HepG2 (cell line): Measurements from ENCODE around the gene BABAM2. TPM values are rescaled to one million over a fixed set of nuclear protein-coding genes. Genes with fewer than 3 reads are reported as not detected.

ENCODE experiments used
- ATAC-seq: fragments of 200-7000 bp; cut with Tn5 transposase; 3 replicates; pipeline ENCODE4 v1.9.1; 2020; ENCODE audit warnings: mild to moderate bottlenecking, moderate library complexity
- BruUV-seq: library from RNA; stranded (reverse); fragments of 400-500 nt; replicated peaks from 2 replicates; lab custom pipeline; 2021; lab: Mats Ljungman, UMichigan
- CTCF ChIA-PET: fragments of 300-600 bp; formaldehyde crosslinking; extraction: SDS; loops from one replicate; lab custom pipeline; 2021; ENCODE audit warnings: low total read pairs, inconsistent platforms, low intra/inter-chr PET ratio; lab: Yijun Ruan, JAX
- POLR2A ChIA-PET: fragments of 350-600 bp; sonication (Branson Sonifier 250); formaldehyde crosslinking; loops from one replicate; lab custom pipeline; 2020; ENCODE audit warnings: antibody characterized with exemption, inconsistent platforms; lab: Yijun Ruan, JAX
- DNase-seq: peaks from one replicate; pipeline ENCODE4 v3.0.0-alpha.2; 2015; ENCODE audit warnings: low spot score
- FAIRE-seq: peaks from 3 replicates; lab custom pipeline; 2011; peaks lifted over from hg19 to GRCh38; lab: Jason Lieb, UNC
- H2AFZ ChIP-seq: one replicate; pipeline ENCODE4 v1.6.1; 2011; ENCODE audit warnings: low read length, inconsistent platforms
- H3K27ac ChIP-seq: fragments of 300-600 bp; 3 replicates; pipeline ENCODE4 v1.8.0; 2011; ENCODE audit warnings: mixed run types, mild to moderate bottlenecking, mixed read lengths, low read length, inconsistent platforms; ENCODE audit not compliant: insufficient read depth; ENCODE audit errors: extremely low read length
- H3K27me3 ChIP-seq, 2 experiments: fragments of 200-600 bp in 1 of 2; 2 replicates in 1 of 2; 3 replicates in 1 of 2; pipeline versions ENCODE4 v1.6.0 to v1.8.0; 2011; ENCODE audit warnings: low read length in 2 of 2, mild to moderate bottlenecking in 2 of 2, moderate library complexity in 2 of 2, inconsistent platforms in 1 of 2; ENCODE audit not compliant: insufficient read depth in 2 of 2, control insufficient read depth in 1 of 2
- H3K36me3 ChIP-seq, 2 experiments: fragments of 200-600 bp in 1 of 2; replicated peaks in 1 of 2; 2 replicates in 1 of 2; 3 replicates in 1 of 2; pipeline versions ENCODE4 v1.5.1 to v1.8.0; 2011; ENCODE audit warnings: low read length in 2 of 2, inconsistent platforms in 1 of 2; ENCODE audit not compliant: insufficient read depth in 2 of 2, control insufficient read depth in 1 of 2
- H3K4me1 ChIP-seq: 2 replicates; pipeline ENCODE4 v1.5.1; 2012; ENCODE audit warnings: low read length, inconsistent platforms; ENCODE audit not compliant: insufficient read depth
- H3K4me2 ChIP-seq: 2 replicates; pipeline ENCODE4 v1.6.0; 2011; ENCODE audit warnings: low read depth, low read length, inconsistent platforms
- H3K4me3 ChIP-seq, 3 experiments: fragments of 200-600 bp in 1 of 3; sonication (generic), shearing (Covaris generic) in 1 of 3; replicated peaks in 1 of 3; 2 replicates each; pipeline ENCODE4 v1.5.1; 2011 to 2016; ENCODE audit warnings: low read length in 3 of 3, inconsistent platforms in 2 of 3, low read depth in 2 of 3, mild to moderate bottlenecking in 2 of 3, control low read depth in 1 of 3, mixed read lengths in 1 of 3; ENCODE audit not compliant: insufficient read depth in 1 of 3
- H3K79me2 ChIP-seq: one replicate; pipeline ENCODE4 v1.6.1; 2011; ENCODE audit warnings: low read length, inconsistent platforms; ENCODE audit not compliant: insufficient read depth
- H3K9ac ChIP-seq: 2 replicates; pipeline ENCODE4 v1.6.0; 2011; ENCODE audit warnings: mild to moderate bottlenecking, low read depth, low read length, inconsistent platforms; ENCODE audit not compliant: insufficient read depth
- H3K9me3 ChIP-seq: 2 replicates; pipeline ENCODE4 v1.5.1; 2012; ENCODE audit warnings: mild to moderate bottlenecking, low read length
- H4K20me1 ChIP-seq: 2 replicates; pipeline ENCODE4 v1.6.0; 2011; ENCODE audit warnings: inconsistent platforms, mild to moderate bottlenecking, low read length, moderate library complexity; ENCODE audit not compliant: insufficient read depth
- ARID5B ChIP-seq: IDR thresholded peaks from 2 replicates; pipeline ENCODE4 v1.4.0; 2020; ENCODE audit warnings: mild to moderate bottlenecking, missing genetic modification reagents
- FOSL2 ChIP-seq: sonication (generic); formaldehyde crosslinking; IDR thresholded peaks from 2 replicates; pipeline ENCODE4 v1.4.0; 2020; ENCODE audit warnings: missing genetic modification reagents
- HNRNPK ChIP-seq: fragments of 200-400 bp; formaldehyde crosslinking; IDR thresholded peaks from 2 replicates; pipeline ENCODE4 v1.6.1; 2018; ENCODE audit warnings: low read length, low read depth, moderate library complexity, mild to moderate bottlenecking; ENCODE audit not compliant: poor library complexity, severe bottlenecking
- IKZF5 ChIP-seq: IDR thresholded peaks from 2 replicates; pipeline ENCODE4 v1.6.1; 2018; ENCODE audit warnings: missing genetic modification reagents, mild to moderate bottlenecking, missing compliant biosample characterization
- KLF16 ChIP-seq, 2 experiments: sonication (generic) in 1 of 2; formaldehyde crosslinking in 1 of 2; IDR thresholded peaks; 2 replicates each; pipeline versions ENCODE4 v1.6.1 to v1.8.0; 2016 to 2023; ENCODE audit warnings: missing genetic modification reagents in 2 of 2, missing compliant biosample characterization in 1 of 2
- ZNF652 ChIP-seq: IDR thresholded peaks from 2 replicates; pipeline ENCODE4 v1.6.1; 2016; ENCODE audit warnings: low read depth, borderline replicate concordance
- ZNF792 ChIP-seq: IDR thresholded peaks from 2 replicates; pipeline ENCODE4 v1.6.1; 2016
- WGBS: methylation state at CpG from one replicate; pipeline ENCODE4 v1.1.6; 2017; ENCODE audit warnings: low lambda C conversion rate; 5-methylcytosine and 5-hydroxymethylcytosine counted together
- in situ Hi-C: cut with HindIII; loops from 2 replicates; pipeline ENCODE4 v1.10.0; 2017; ENCODE audit warnings: low pct_unique_long_range_greater_than_20kb; ENCODE audit not compliant: extremely low pct_ligation_motif_present
- intact Hi-C: fragments of 100-400 bp; cut with micrococcal nuclease; formaldehyde crosslinking; loops from one replicate; pipeline ENCODE4 v1.10.0; 2022; ENCODE audit not compliant: unreplicated experiment
- polyA plus RNA-seq, 8 experiments: library from polyadenylated mRNA; depleted of rRNA in 3 of 8; stranded (reverse) in 7 of 8; unstranded in 1 of 8; fragments of >200 nt; fragmentation: Illumina TruSeq in 4 of 8; extraction: Trizol in 4 of 8; gene quantifications; 2 replicates each; pipeline versions ENCODE4 v1.2.1 to v1.2.3, GENCODE V29; 2011 to 2016; ENCODE audit warnings: low read depth in 4 of 8, missing spikeins in 1 of 8, mixed read lengths in 1 of 8; ENCODE audit not compliant: insufficient read depth in 1 of 8
- total RNA-seq, 5 experiments: library from RNA; depleted of rRNA; stranded (reverse); fragments of >200 nt; fragmentation: Illumina TruSeq; extraction: Trizol; gene quantifications; 2 replicates each; pipeline ENCODE4 v1.2.3, GENCODE V29; 2016; ENCODE audit warnings: low read depth in 1 of 5

Gene BABAM2
- total and polyA plus RNA-seq, 2 of the 13 experiments (the other 11 are each of a cell fraction or from before 2014, with no cell fraction given) = 24.9 to 28.0 TPM

- CTCF ChIA-PET = no interaction called here
- H2AFZ ChIP-seq = no peak overlapping the region
- WGBS = 94% methylated on average over 1 of the region's 1 CpG
- peaks cover 17% of the 10 kb centered on the region for H3K4me1 ChIP-seq
- POLR2A ChIA-PET = no interaction called here
- TF ChIP-seq IKZF5 (CRISPR knock-in tag) (no peak), FOSL2 (CRISPR knock-in tag) (no peak), ZNF792 (CRISPR knock-in tag) (no peak), ARID5B (CRISPR knock-in tag) (no peak), ZNF652 (CRISPR knock-in tag) (no peak), HNRNPK (no peak), KLF16 (CRISPR knock-in tag; IDR thresholded peaks at IDR 0.05) (no peak)
- no peaks in the 10 kb centered on the region for H3K36me3 ChIP-seq
- no peaks in the 10 kb centered on the region for H3K27me3 ChIP-seq
- H4K20me1 ChIP-seq = no peaks in the 10 kb centered on the region
- DNase-seq (no peak), ATAC-seq (no peak), FAIRE-seq (no peak)
- no peak overlapping the region for H3K27ac ChIP-seq
- no peak overlapping the region for H3K9ac ChIP-seq
- H3K9me3 ChIP-seq = no peaks in the 10 kb centered on the region
- no peak overlapping the region for H3K4me2 ChIP-seq
- in situ Hi-C loops (no loop called here), intact Hi-C loops (no loop called here)
- H3K79me2 ChIP-seq = no peaks in the 10 kb centered on the region
- no peak overlapping the region for H3K4me3 ChIP-seq
- BruUV-seq = no TSS peak
These were observed 37.8 kb upstream of the BABAM2 start for GRCh38 chr2:27852691-27853090.
